Small intestine (tissue), 16 donors: ENCODE results near the gene PTPRE. TPM values are rescaled to one million over a fixed set of nuclear protein-coding genes. Genes with fewer than 3 reads are reported as not detected.

ENCODE experiments used
- DNase-seq, 2 donors: peaks; one replicate each; pipeline versions ENCODE4 v3.0.0 to v3.0.0-alpha.2; 2013
- FAIRE-seq: peaks from 2 replicates; lab custom pipeline; 2012; peaks lifted over from hg19 to GRCh38; lab: Jason Lieb, UNC
- H3K27ac ChIP-seq, 3 donors: one replicate each; pipeline ENCODE4 v1.5.1; 2013; ENCODE audit warnings: low read length in 2 of 3, mild to moderate bottlenecking in 2 of 3, control low read depth in 1 of 3, inconsistent platforms in 1 of 3, low read depth in 1 of 3, moderate library complexity in 1 of 3
- H3K27me3 ChIP-seq, 3 donors: one replicate each; pipeline ENCODE4 v1.6.1; 2013; ENCODE audit warnings: low read length in 3 of 3, inconsistent platforms in 1 of 3; ENCODE audit not compliant: control insufficient read depth in 3 of 3, insufficient read depth in 3 of 3
- H3K36me3 ChIP-seq, 3 donors: one replicate each; pipeline ENCODE4 v1.6.1; 2013; ENCODE audit warnings: low read length in 3 of 3, inconsistent platforms in 1 of 3, low read depth in 1 of 3, mild to moderate bottlenecking in 1 of 3, moderate library complexity in 1 of 3; ENCODE audit not compliant: control insufficient read depth in 3 of 3, insufficient read depth in 2 of 3
- H3K4me1 ChIP-seq, 3 donors: one replicate each; pipeline ENCODE4 v1.6.1; 2013; ENCODE audit warnings: low read length in 2 of 3, inconsistent platforms in 1 of 3, low read depth in 1 of 3, mild to moderate bottlenecking in 1 of 3, moderate library complexity in 1 of 3; ENCODE audit not compliant: control insufficient read depth in 3 of 3, insufficient read depth in 2 of 3
- H3K4me3 ChIP-seq, 3 donors: one replicate each; pipeline ENCODE4 v1.5.1; 2013; ENCODE audit warnings: low read length in 3 of 3, control low read depth in 1 of 3, inconsistent platforms in 1 of 3, low read depth in 1 of 3, mild to moderate bottlenecking in 1 of 3, moderate library complexity in 1 of 3
- H3K9me3 ChIP-seq, 2 donors: one replicate each; pipeline ENCODE4 v1.6.1; 2013; ENCODE audit warnings: low read depth in 1 of 2, low read length in 1 of 2; ENCODE audit not compliant: control insufficient read depth in 2 of 2, insufficient read depth in 1 of 2
- WGBS, 3 donors: extraction: QIAGEN DNeasy Blood & Tissue Kit; methylation state at CpG; one replicate each; pipeline ENCODE4 v1.1.7; 2013; 5-methylcytosine and 5-hydroxymethylcytosine counted together
- long read RNA-seq, 10 donors: transcript quantifications; one replicate each; lab custom pipeline, GENCODE V29; 2026
- polyA plus RNA-seq, 4 donors: library from polyadenylated mRNA; stranded (reverse) in 3 of 4; unstranded in 1 of 4; fragments of 200-250 nt in 3 of 4; fragments of 120-200 nt in 1 of 4; gene quantifications; one replicate each; pipeline versions ENCODE4 v1.2.1 to v1.2.3, GENCODE V29; 2013
- donor health status: healthy with polysubstance abuse.
- donor health status: control.
- donor health status: control.
- donor health status: Bipolar disorder and iron deficiency.
- donor health status: healthy.

The PTPRE gene, protein sequence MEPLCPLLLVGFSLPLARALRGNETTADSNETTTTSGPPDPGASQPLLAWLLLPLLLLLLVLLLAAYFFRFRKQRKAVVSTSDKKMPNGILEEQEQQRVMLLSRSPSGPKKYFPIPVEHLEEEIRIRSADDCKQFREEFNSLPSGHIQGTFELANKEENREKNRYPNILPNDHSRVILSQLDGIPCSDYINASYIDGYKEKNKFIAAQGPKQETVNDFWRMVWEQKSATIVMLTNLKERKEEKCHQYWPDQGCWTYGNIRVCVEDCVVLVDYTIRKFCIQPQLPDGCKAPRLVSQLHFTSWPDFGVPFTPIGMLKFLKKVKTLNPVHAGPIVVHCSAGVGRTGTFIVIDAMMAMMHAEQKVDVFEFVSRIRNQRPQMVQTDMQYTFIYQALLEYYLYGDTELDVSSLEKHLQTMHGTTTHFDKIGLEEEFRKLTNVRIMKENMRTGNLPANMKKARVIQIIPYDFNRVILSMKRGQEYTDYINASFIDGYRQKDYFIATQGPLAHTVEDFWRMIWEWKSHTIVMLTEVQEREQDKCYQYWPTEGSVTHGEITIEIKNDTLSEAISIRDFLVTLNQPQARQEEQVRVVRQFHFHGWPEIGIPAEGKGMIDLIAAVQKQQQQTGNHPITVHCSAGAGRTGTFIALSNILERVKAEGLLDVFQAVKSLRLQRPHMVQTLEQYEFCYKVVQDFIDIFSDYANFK
- polyA plus RNA-seq, result 10 to 100 TPM in 1 of 4 donors, 1 to 10 TPM in 3; 2.7 to 21.0 (median 6.2) TPM
- long read RNA-seq, donor 1, full-length matches to known transcripts, result 1 of 6 reads
- long read RNA-seq, donor 1, partial matches to known transcripts, result 0 of 6 reads
- long read RNA-seq, donor 1, other reads (novel, unspliced or antisense), result 5 of 6 reads
- long read RNA-seq, donor 2, result 0 reads
- long read RNA-seq, donor 3, partial matches to known transcripts, result 19 of 19 reads
- long read RNA-seq, donor 3, other reads (novel, unspliced or antisense), result 0 of 19 reads
- long read RNA-seq, donor 4, result 0 reads
- long read RNA-seq, donor 5, result 0 reads
- long read RNA-seq, donor 6, full-length matches to known transcripts, result 2 of 2 reads
- long read RNA-seq, donor 6, partial matches to known transcripts, result 0 of 2 reads
- long read RNA-seq, donor 6, other reads (novel, unspliced or antisense), result 0 of 2 reads
- long read RNA-seq, donor 7, result 0 reads
- long read RNA-seq, donor 8, result 0 reads
- long read RNA-seq, donor 9, result 0 reads
- long read RNA-seq, donor 10, result 0 reads

DNA sequence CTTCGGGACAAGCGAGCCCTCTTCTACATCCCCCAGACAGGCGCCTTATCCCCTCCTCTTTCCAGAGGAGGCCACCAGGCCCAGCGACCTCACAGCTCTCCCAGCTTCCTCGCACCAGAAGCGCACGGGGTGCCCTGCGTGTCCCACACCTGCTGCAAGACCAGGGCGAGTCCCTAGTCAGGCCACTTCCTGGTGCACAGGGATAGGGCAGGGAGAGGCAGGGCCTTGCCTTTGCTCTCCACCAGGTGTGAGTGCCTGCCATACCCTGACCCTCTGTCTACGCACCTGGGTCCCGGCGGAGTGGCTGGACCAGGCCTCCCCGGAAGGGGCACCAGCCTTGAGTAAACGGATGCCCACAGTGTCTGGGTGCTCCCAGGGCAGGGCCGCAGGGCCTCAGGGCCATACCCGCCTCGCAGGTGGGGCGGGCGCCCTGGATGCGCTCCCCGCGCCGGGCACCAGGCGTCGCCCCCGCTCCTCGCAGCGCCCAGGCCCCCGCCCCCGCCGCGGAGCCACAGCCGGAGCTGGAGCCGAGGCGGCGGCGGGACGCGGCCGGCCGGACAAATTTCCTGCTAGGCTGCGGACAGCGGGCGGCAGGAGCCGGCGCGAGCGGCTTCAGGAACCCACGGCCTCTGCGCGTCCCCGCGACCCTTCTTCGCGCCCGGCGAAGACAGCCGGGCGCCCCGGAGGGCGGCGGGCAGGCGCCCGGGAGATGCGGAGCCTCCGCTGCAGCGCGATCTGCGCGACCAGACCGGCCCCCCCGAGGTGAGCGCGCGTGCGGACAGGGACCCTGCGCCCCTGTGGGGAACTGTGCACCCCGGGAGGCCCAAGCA lies at the start of gene PTPRE:
TSS of gene PTPRE (plus strand) at position 556 of the 830 bp plus-strand sequence. CDS start 133,779 bp downstream, outside the sequence.
- peak within 1 kb of the TSS; percentile 46 to 88 (median 61) for H3K4me3 ChIP-seq
- DNase-seq, result peak; percentile 89 to 93
- WGBS, 3 donors, result 7 to 12% (median 11%) methylated on average over 29 to 78 of the region's 78 CpGs
- FAIRE-seq, result no peak
- H3K27me3 ChIP-seq, result no peaks in the 10 kb centered on the region
- H3K36me3 ChIP-seq, result peaks cover 0 to 5% (median 0%) of the 10 kb centered on the region in 3 donors
- peaks cover 8 to 36% (median 14%) of the 10 kb centered on the region in 3 donors for H3K4me1 ChIP-seq
- H3K27ac ChIP-seq, result peak within 1 kb of the TSS; percentile 80 to 91 (median 86)
- H3K9me3 ChIP-seq, result peaks cover 0 to 8% of the 10 kb centered on the region in 2 donors

GRCh38 chr10:127860592-127860991 lies 46.3 kb upstream of the PTPRE start:
- WGBS, 3 donors, result 80 to 97% (median 92%) methylated on average over 6 of the region's 6 CpGs
- H3K27me3 ChIP-seq, result no peaks in the 10 kb centered on the region
- FAIRE-seq (no peak), DNase-seq (no peak)
- H3K4me1 ChIP-seq, result no peaks in the 10 kb centered on the region
- H3K36me3 ChIP-seq, result no peaks in the 10 kb centered on the region
- peaks cover 0 to 7% of the 10 kb centered on the region in 2 donors for H3K9me3 ChIP-seq
- no peak overlapping the region for H3K4me3 ChIP-seq
- no peak overlapping the region for H3K27ac ChIP-seq

GRCh38 chr10:127863231-127863825 lies 43.6 kb upstream of the PTPRE start:
- WGBS, 3 donors, result 93 to 95% (median 94%) methylated on average over 6 of the region's 6 CpGs
- H3K27ac ChIP-seq, result no peak overlapping the region
- H3K4me3 ChIP-seq, result no peak overlapping the region
- no peaks in the 10 kb centered on the region for H3K27me3 ChIP-seq
- H3K4me1 ChIP-seq, result no peaks in the 10 kb centered on the region
- DNase-seq, result no peak
- no peaks in the 10 kb centered on the region for H3K36me3 ChIP-seq
- H3K9me3 ChIP-seq, result peaks cover 0 to 7% of the 10 kb centered on the region in 2 donors
- no peak for FAIRE-seq

GRCh38 chr10:127866276-127867013 lies 40.5 kb upstream of the PTPRE start:
- 82 to 85% (median 85%) methylated on average over 8 of the region's 8 CpGs for WGBS, 3 donors
- H3K4me3 ChIP-seq, result no peak overlapping the region
- H3K36me3 ChIP-seq, result no peaks in the 10 kb centered on the region
- FAIRE-seq, result no peak
- no peaks in the 10 kb centered on the region for H3K27me3 ChIP-seq
- no peak overlapping the region for H3K27ac ChIP-seq
- H3K4me1 ChIP-seq, result no peaks in the 10 kb centered on the region
- peaks cover 0 to 7% of the 10 kb centered on the region in 2 donors for H3K9me3 ChIP-seq
- DNase-seq, result no peak

- Histone ChIP-seq H3K9me3 (peaks cover 0 to 7% of the 10 kb centered on the region in 2 donors), H3K36me3 (no peaks in the 10 kb centered on the region), H3K4me1 (peaks cover 0 to 8% (median 0%) of the 10 kb centered on the region in 3 donors), H3K27me3 (no peaks in the 10 kb centered on the region), H3K4me3 (no peak overlapping the region), H3K27ac (no peak overlapping the region)
- WGBS, 3 donors, result 3 to 41% (median 38%) methylated on average over 1 of the region's 1 CpG
- DNase-seq (peak in 1 of 2 donors; percentile 62), FAIRE-seq (no peak)
These were observed 39.1 kb upstream of the PTPRE start for GRCh38 chr10:127867805-127868204.

GRCh38 chr10:127869329-127869728 lies 37.6 kb upstream of the PTPRE start:
- no peak overlapping the region for H3K27ac ChIP-seq
- H3K4me1 ChIP-seq, result peaks cover 0 to 19% (median 0%) of the 10 kb centered on the region in 3 donors
- no peak for FAIRE-seq
- H3K4me3 ChIP-seq, result no peak overlapping the region
- H3K36me3 ChIP-seq, result no peaks in the 10 kb centered on the region
- H3K27me3 ChIP-seq, result no peaks in the 10 kb centered on the region
- no peaks in the 10 kb centered on the region for H3K9me3 ChIP-seq
- DNase-seq, result no peak

DNA sequence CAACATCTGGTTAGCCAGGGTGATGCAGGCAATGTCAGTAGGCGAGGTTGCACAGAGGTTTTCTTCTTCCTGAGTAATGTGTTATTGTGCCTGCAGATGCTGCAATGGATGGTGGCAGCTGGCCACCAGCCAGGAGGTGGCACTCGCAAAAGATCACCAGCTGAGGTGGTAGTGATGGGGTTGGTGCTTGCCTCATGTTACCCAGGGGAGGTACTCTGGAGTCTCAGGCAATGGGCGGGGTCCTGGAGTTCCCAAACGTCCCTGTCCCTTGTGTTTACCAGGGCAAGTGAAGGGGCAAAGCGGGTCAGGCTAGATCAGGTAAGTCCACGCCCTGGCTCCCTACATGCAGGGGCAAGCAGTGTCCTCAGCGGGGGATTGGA lies 35.3 kb upstream of the PTPRE start:
- DNase-seq (no peak), FAIRE-seq (no peak)
- no peak overlapping the region for H3K27ac ChIP-seq
- WGBS, 3 donors, result 40 to 63% (median 51%) methylated on average over 7 of the region's 7 CpGs
- H3K4me3 ChIP-seq, result no peak overlapping the region
- peaks cover 0 to 26% (median 0%) of the 10 kb centered on the region in 3 donors for H3K4me1 ChIP-seq
- H3K9me3 ChIP-seq, result no peaks in the 10 kb centered on the region
- peaks cover 0 to 2% (median 0%) of the 10 kb centered on the region in 3 donors for H3K36me3 ChIP-seq
- no peaks in the 10 kb centered on the region for H3K27me3 ChIP-seq
